ENCODE results near the gene UBTFL1. TPM values are rescaled to one million over a fixed set of nuclear protein-coding genes. Genes with fewer than 3 reads are reported as not detected.
"Not testable (repeated sequence)": the region's sequence is repeated elsewhere in the genome, so short reads cannot be mapped to it uniquely, and the experiment has no call there.

Gene UBTFL1, protein sequence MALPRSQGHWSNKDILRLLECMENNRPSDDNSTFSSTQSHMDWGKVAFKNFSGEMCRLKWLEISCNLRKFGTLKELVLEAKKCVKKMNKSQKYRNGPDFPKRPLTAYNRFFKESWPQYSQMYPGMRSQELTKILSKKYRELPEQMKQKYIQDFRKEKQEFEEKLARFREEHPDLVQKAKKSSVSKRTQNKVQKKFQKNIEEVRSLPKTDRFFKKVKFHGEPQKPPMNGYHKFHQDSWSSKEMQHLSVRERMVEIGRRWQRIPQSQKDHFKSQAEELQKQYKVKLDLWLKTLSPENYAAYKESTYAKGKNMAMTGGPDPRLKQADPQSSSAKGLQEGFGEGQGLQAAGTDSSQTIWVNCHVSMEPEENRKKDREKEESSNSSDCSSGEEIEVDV
- not detected in 2 replicates for total RNA-seq (ENCODE audit: low replicate concordance)

DNA sequence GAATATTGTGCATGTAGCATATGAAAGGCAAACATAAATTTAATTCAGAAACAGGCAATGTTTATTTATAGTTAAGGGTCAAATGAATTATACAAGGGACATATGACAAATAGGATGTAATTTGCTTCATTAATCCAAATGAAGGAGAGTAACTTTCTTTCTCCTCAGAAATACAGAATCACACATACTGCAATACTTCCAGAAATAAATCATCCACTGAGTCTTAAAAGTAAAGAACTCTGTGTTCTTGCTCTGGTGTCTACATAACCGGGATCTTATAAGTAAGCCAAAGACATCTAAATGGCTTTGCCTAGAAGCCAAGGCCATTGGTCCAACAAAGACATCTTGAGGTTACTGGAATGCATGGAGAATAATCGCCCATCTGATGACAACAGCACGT is at the start of gene UBTFL1:
Gene UBTFL1 (plus strand): TSS at position 301 of the 400 bp plus-strand sequence. CDS start 0 bp downstream, at position 301.
- not testable (repeated sequence) for H4K20me1 ChIP-seq (ENCODE audit: low read depth); H2AFZ ChIP-seq (replicated peaks); H3K4me3 ChIP-seq; H3K36me3 ChIP-seq; H3K9ac ChIP-seq; H3K27me3 ChIP-seq; DNase-seq (ENCODE audit: low spot score); H3K4me3 Mint-ChIP-seq; H3K79me2 ChIP-seq (ENCODE audit: low read depth); H3K9me3 Mint-ChIP-seq; H3K27ac ChIP-seq; H3K9me3 ChIP-seq (ENCODE audit: low read depth); H3K27ac Mint-ChIP-seq; H3K27me3 Mint-ChIP-seq (ENCODE audit: insufficient read depth, low read depth); H3F3A ChIP-seq (ENCODE audit: low read depth); H3K4me1 ChIP-seq; H3K36me3 Mint-ChIP-seq; H3K4me2 ChIP-seq; H3K4me1 Mint-ChIP-seq

DNA sequence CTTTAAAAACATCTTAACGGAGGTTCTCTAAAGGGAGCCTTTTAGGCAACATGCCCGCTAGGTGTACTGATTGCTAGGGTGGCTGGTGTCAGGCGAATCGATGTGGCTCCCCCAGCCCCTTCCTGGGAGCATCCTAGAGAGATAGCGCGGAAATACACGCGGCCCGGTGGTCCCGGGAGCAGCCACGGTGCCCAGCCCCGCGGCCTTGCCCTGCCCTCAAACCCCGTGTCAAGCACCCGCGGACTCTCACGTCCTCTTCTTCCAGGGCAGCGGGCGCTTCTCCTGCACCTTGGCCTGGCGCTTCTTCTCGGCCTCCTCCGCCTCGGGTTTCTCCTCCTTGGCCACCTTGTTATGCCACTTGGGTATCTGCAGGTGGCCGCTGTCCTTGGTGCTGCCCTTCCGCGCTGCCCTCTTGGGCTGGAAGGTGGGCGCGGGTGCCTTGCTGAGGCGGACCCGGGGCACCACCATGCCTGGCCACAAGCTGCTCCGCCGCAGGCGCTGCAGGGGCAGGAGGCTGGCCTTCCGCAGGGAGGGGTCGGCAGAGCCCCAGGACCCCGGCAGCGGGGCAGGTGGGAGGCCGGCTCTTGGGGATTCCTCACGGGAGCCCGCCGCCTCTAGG is 34.0 kb upstream of the UBTFL1 start:
- not testable (repeated sequence) for H3K9me3 ChIP-seq (ENCODE audit: low read depth); H3K27ac Mint-ChIP-seq; H3K36me3 ChIP-seq; H3K4me1 ChIP-seq; H3K4me1 Mint-ChIP-seq; H3K4me3 ChIP-seq; H2AFZ ChIP-seq (replicated peaks); H3K27ac ChIP-seq; H3K36me3 Mint-ChIP-seq; H3K9ac ChIP-seq; DNase-seq (ENCODE audit: low spot score); H3F3A ChIP-seq (ENCODE audit: low read depth); H3K9me3 Mint-ChIP-seq; H3K79me2 ChIP-seq (ENCODE audit: low read depth); H4K20me1 ChIP-seq (ENCODE audit: low read depth); H3K27me3 ChIP-seq; H3K27me3 Mint-ChIP-seq (ENCODE audit: insufficient read depth, low read depth); H3K4me3 Mint-ChIP-seq; H3K4me2 ChIP-seq

DNA sequence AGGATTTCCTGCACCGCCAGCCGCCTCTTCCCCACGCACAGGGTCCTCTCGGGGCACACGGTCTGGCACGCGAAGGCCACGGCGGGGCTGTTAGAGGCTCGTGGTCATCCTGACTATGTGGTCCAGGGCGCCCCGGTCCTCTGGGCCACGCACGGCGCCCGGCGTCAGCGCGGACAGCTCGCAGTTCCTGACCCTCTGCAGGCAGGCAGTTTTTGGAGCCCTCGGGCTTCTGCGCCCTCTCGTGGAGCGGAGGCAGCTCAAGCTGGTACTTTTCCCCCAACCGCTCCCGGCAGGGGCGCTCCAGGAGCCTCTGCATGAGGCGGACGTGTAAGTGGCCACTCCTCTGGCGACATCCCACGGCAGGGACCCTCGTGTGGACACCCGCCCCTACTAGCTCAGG is 33.4 kb upstream of the UBTFL1 start:
- DNase-seq (ENCODE audit: low spot score); H3K36me3 Mint-ChIP-seq; H3K4me3 ChIP-seq; H3K36me3 ChIP-seq; H3K9me3 Mint-ChIP-seq; H3K9ac ChIP-seq; H3K27me3 Mint-ChIP-seq (ENCODE audit: insufficient read depth, low read depth); H3K27ac Mint-ChIP-seq; H3K4me1 Mint-ChIP-seq; H3K4me1 ChIP-seq; H3K27me3 ChIP-seq; H3K27ac ChIP-seq; H3F3A ChIP-seq (ENCODE audit: low read depth); H2AFZ ChIP-seq (replicated peaks); H3K4me3 Mint-ChIP-seq; H4K20me1 ChIP-seq (ENCODE audit: low read depth); H3K79me2 ChIP-seq (ENCODE audit: low read depth); H3K9me3 ChIP-seq (ENCODE audit: low read depth): not testable (repeated sequence)
- peak overlapping the region; percentile 45 for H3K4me2 ChIP-seq
- TF ChIP-seq, protein P1, sequence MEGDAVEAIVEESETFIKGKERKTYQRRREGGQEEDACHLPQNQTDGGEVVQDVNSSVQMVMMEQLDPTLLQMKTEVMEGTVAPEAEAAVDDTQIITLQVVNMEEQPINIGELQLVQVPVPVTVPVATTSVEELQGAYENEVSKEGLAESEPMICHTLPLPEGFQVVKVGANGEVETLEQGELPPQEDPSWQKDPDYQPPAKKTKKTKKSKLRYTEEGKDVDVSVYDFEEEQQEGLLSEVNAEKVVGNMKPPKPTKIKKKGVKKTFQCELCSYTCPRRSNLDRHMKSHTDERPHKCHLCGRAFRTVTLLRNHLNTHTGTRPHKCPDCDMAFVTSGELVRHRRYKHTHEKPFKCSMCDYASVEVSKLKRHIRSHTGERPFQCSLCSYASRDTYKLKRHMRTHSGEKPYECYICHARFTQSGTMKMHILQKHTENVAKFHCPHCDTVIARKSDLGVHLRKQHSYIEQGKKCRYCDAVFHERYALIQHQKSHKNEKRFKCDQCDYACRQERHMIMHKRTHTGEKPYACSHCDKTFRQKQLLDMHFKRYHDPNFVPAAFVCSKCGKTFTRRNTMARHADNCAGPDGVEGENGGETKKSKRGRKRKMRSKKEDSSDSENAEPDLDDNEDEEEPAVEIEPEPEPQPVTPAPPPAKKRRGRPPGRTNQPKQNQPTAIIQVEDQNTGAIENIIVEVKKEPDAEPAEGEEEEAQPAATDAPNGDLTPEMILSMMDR (IDR thresholded peaks at IDR 0.05) = peak; percentile 42

DNA sequence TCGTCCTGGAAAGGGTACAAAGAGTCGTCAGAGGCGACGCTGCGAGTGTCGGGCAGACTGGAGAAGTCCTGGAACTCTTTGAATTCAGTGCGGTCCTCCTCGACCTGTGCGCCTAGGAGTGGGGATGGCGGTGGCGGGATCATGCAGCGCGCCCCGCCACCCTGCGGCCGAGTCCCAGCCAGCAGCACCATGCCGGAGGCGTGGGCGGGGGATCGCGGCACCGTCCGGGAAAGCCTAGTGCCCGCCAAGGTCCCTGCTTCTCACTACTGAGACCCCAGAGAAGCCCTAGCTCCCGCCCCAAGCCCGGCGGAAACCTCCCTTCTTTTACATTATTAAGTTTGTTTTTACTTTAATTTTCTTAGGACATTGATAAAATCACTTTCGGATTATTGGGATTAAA is 32.2 kb upstream of the UBTFL1 start:
- H3K27ac Mint-ChIP-seq = not testable (repeated sequence)

DNA sequence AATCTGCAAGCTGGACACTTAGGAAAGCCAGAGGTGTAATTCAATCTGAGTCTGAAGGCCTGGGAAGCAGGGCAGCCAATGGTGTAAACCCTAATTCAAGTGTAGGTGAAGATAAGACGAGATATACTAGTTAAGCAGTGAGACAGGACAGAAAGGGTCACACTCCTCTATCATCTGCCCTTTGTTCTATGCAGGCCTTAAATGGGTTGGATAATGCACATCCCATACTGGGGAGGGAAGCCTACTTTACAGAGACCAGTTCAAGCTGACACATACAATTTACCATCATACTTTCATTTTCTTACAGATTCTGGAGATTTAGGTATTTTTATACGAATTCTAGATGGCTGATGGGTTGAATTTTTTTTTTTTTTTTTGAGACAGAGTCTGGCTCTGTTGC is 3.0 kb downstream of the UBTFL1 start:
- not testable (repeated sequence) for H3K4me2 ChIP-seq; H3K79me2 ChIP-seq (ENCODE audit: low read depth); H3K4me3 ChIP-seq; H3K4me1 Mint-ChIP-seq; H4K20me1 ChIP-seq (ENCODE audit: low read depth); H3K4me3 Mint-ChIP-seq; H2AFZ ChIP-seq (replicated peaks); H3F3A ChIP-seq (ENCODE audit: low read depth); H3K27ac Mint-ChIP-seq; DNase-seq (ENCODE audit: low spot score); H3K27me3 Mint-ChIP-seq (ENCODE audit: insufficient read depth, low read depth); H3K4me1 ChIP-seq; H3K27ac ChIP-seq; H3K9me3 Mint-ChIP-seq; H3K9me3 ChIP-seq (ENCODE audit: low read depth); H3K9ac ChIP-seq; H3K27me3 ChIP-seq; H3K36me3 ChIP-seq; H3K36me3 Mint-ChIP-seq

More for the DNA sequence above, 32.2 kb upstream of the UBTFL1 start:
- H3K4me1 ChIP-seq; H3K4me3 ChIP-seq; H4K20me1 ChIP-seq (ENCODE audit: low read depth); H3K79me2 ChIP-seq (ENCODE audit: low read depth); H3K4me1 Mint-ChIP-seq; H3K36me3 Mint-ChIP-seq; H3K9me3 Mint-ChIP-seq; H3K9ac ChIP-seq; H3K27ac ChIP-seq; H3K36me3 ChIP-seq; DNase-seq (ENCODE audit: low spot score); H3K27me3 Mint-ChIP-seq (ENCODE audit: insufficient read depth, low read depth); H3K9me3 ChIP-seq (ENCODE audit: low read depth); H3K27me3 ChIP-seq; H3F3A ChIP-seq (ENCODE audit: low read depth); H3K4me3 Mint-ChIP-seq; H3K4me2 ChIP-seq; H2AFZ ChIP-seq (replicated peaks): not testable (repeated sequence)

DNA sequence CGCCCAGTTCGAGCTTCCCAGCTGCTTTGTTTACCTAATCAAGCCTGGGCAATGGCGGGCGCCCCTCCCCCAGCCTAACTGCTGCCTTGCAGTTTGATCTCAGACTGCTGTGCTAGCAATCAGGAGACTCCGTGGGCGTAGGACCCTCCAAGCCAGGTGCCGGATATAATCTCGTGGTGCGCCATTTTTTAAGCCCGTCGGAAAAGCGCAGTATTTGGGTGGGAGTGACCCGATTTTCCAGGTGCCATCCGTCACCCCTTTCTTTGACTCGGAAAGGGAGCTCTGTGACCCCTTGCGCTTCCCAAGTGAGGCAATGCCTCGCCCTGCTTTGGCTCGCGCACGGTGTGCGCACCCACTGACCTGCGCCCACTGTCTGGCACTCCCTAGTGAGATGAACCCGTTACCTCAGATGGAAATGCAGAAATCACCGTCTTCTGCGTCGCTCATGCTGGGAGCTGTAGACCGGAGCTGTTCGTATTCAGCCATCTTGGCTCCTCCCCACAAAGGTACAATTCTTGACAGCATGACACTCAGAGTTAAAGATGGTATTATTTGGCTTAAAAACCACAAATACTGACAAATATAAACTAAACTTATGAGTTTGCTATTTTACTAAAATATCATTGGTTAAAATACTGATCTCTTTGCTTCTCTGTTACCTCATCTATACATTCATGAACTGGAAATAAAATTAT is 9.6 kb downstream of the UBTFL1 start:
- not testable (repeated sequence) for H3K27ac Mint-ChIP-seq; H3K27me3 Mint-ChIP-seq (ENCODE audit: insufficient read depth, low read depth); H2AFZ ChIP-seq (replicated peaks); H3K4me3 Mint-ChIP-seq; H3K4me3 ChIP-seq; H3K79me2 ChIP-seq (ENCODE audit: low read depth); H3K4me1 ChIP-seq; H4K20me1 ChIP-seq (ENCODE audit: low read depth); H3K9me3 Mint-ChIP-seq; H3K9ac ChIP-seq; H3K36me3 ChIP-seq; H3K27me3 ChIP-seq; H3K9me3 ChIP-seq (ENCODE audit: low read depth); DNase-seq (ENCODE audit: low spot score); H3K36me3 Mint-ChIP-seq; H3K4me2 ChIP-seq; H3K4me1 Mint-ChIP-seq; H3F3A ChIP-seq (ENCODE audit: low read depth); H3K27ac ChIP-seq

DNA sequence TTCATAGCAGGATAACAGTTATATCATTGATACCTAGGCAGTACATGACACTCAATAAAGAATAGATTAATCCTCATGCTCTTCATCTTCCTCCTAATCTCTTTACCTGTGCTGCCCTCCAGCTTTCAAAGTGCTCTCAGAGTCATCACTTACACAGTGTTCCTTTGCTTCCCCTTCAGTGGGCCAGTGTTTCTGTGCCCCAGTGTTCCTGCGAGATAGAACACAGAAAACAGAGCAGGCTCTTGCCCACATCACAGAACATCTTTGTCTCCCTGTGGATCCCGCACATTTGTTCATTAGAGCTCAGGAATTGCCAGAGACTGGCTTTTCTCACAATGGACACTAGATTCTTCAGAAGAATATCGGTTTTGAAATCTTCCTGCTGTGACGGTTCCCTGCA is 12.5 kb downstream of the UBTFL1 start:
- H3K4me2 ChIP-seq; H3K27me3 Mint-ChIP-seq (ENCODE audit: insufficient read depth, low read depth); H3K4me1 ChIP-seq; H3F3A ChIP-seq (ENCODE audit: low read depth); H3K4me1 Mint-ChIP-seq; H3K27ac ChIP-seq; H3K4me3 ChIP-seq; H3K27me3 ChIP-seq; H3K36me3 Mint-ChIP-seq; H3K9me3 ChIP-seq (ENCODE audit: low read depth); H3K4me3 Mint-ChIP-seq; H2AFZ ChIP-seq (replicated peaks); H3K9ac ChIP-seq; H3K79me2 ChIP-seq (ENCODE audit: low read depth); H3K36me3 ChIP-seq; H3K9me3 Mint-ChIP-seq; DNase-seq (ENCODE audit: low spot score); H4K20me1 ChIP-seq (ENCODE audit: low read depth): not testable (repeated sequence)
- peak overlapping the region; percentile 74 for H3K27ac Mint-ChIP-seq
